Esophagus (tissue), 2 donors: Measurements from ENCODE around the gene AHNAK2. TPM values are rescaled to one million over a fixed set of nuclear protein-coding genes. Genes with fewer than 3 reads are reported as not detected.
"Not testable (repeated sequence)": the region's sequence is repeated elsewhere in the genome, so short reads cannot be mapped to it uniquely, and the experiment has no call there.

Experiments used
- H3K27ac ChIP-seq, 2 donors: one replicate each; pipeline ENCODE4 v1.5.1; 2013; ENCODE audit warnings: low read depth in 2 of 2, mild to moderate bottlenecking in 2 of 2, inconsistent platforms in 1 of 2, low read length in 1 of 2, moderate library complexity in 1 of 2
- H3K27me3 ChIP-seq, 2 donors: one replicate each; pipeline ENCODE4 v1.6.1; 2013; ENCODE audit warnings: low read length in 2 of 2, control low read depth in 1 of 2, mild to moderate bottlenecking in 1 of 2; ENCODE audit not compliant: insufficient read depth in 2 of 2, control insufficient read depth in 1 of 2
- H3K36me3 ChIP-seq, 2 donors: one replicate each; pipeline ENCODE4 v1.6.1; 2013; ENCODE audit warnings: low read length in 1 of 2; ENCODE audit not compliant: control insufficient read depth in 2 of 2, insufficient read depth in 2 of 2
- H3K4me1 ChIP-seq, 2 donors: one replicate each; pipeline ENCODE4 v1.6.1; 2013; ENCODE audit warnings: low read length in 1 of 2; ENCODE audit not compliant: control insufficient read depth in 2 of 2, insufficient read depth in 2 of 2
- H3K4me3 ChIP-seq, 2 donors: one replicate each; pipeline ENCODE4 v1.5.1; 2013; ENCODE audit warnings: low read length in 2 of 2, mild to moderate bottlenecking in 2 of 2, low read depth in 1 of 2, moderate library complexity in 1 of 2
- H3K9me3 ChIP-seq, 2 donors: one replicate each; pipeline ENCODE4 v1.6.1; 2013; ENCODE audit warnings: mild to moderate bottlenecking in 2 of 2, low read depth in 1 of 2, low read length in 1 of 2, moderate library complexity in 1 of 2; ENCODE audit not compliant: control insufficient read depth in 2 of 2, insufficient read depth in 1 of 2
- WGBS, 2 donors: extraction: QIAGEN DNeasy Blood & Tissue Kit; methylation state at CpG; one replicate each; pipeline ENCODE4 v1.1.7; 2013; 5-methylcytosine and 5-hydroxymethylcytosine counted together
- polyA plus RNA-seq, 2 donors: library from polyadenylated mRNA; stranded (reverse); fragments of 200-250 nt; gene quantifications; one replicate each; pipeline ENCODE4 v1.2.3, GENCODE V29; 2013
- donor health status: healthy with polysubstance abuse.
- donor health status: Bipolar disorder and iron deficiency.

The AHNAK2 gene
- polyA plus RNA-seq, 2 donors: 67.4 to 104 TPM

DNA sequence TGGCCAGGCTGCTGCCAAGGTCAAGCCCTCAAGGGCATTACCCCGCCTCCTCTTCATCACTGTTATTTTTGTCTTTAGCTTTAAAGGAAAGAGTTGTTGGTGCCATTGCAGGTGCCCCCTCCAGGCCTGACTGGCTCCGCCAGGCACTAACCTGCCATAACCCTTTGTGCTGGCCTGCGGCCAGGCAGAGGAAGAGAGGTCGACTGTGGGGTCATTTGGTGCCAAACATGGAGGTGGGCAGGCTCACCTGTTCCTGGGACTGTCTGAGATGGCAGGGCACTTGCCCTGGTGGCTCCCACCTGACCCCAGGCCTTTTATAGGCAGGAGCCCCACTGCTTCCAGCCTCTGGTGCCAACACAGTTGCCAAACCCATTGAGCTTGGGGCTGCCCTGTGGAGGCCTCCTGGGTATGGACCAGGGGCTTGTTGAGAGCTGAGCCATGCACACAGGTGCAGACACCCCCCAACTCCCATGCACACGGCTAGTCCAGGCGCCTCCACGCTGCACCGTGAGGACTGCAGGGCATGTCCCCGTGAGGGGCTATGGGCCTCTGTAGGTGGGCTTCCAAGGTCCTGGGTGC, 82.9 kb downstream of the AHNAK2 start:
- H3K4me1 ChIP-seq: peaks cover 0 to 2% of the 10 kb centered on the region in 2 donors
- H3K9me3 ChIP-seq: no peaks in the 10 kb centered on the region
- no peak overlapping the region for H3K4me3 ChIP-seq
- H3K27me3 ChIP-seq: no peaks in the 10 kb centered on the region
- H3K27ac ChIP-seq: no peak overlapping the region
- 59 to 67% methylated on average over 9 of the region's 9 CpGs for WGBS, 2 donors
- H3K36me3 ChIP-seq: peaks cover 0 to 19% of the 10 kb centered on the region in 2 donors

DNA sequence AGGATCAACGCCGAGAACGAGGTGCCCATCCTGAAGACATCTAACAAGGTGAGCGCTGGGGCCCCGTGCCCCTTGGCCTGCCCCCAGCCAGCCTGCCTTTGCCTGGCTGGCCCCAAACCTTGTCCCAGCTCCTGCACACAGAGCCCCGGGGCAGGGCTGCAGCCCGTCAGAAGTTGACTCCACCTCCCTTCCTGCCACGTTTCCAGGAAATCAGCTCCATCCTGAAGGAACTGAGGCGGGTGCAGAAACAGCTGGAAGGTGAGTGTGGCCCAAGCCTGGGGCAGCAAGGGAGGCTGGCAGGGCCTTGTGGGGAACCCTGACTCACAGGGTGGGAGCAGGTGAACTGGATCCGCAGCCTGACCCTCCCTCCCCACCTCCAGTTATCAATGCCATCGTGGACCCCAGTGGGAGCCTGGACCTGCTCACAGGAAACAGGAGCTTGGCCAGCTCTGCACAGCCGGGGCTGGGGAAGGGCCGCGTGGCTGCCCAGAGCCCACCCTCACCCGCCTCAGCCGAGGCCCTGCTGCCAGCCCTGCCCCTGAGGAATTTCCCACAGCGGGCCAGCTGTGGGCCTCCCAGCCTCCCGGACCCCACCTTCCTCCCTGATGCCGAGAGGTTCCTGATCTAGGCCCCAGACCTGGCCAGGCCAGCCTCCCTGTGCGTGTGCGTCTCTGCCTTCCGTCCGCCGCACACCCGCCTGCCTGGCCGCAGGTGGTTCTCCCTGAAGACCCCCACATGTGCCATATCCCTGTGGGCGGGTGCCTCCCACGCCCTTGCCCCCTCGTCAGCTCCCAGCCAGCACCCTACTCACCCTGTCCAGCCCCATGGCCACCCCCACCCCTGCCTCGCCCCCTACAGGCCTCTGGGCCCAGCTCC, 83.6 kb downstream of the AHNAK2 start:
- Histone ChIP-seq H3K4me3 (no peak overlapping the region), H3K36me3 (peaks cover 0 to 19% of the 10 kb centered on the region in 2 donors), H3K9me3 (no peaks in the 10 kb centered on the region), H3K4me1 (peaks cover 0 to 2% of the 10 kb centered on the region in 2 donors), H3K27me3 (no peaks in the 10 kb centered on the region), H3K27ac (no peak overlapping the region)
- WGBS, 2 donors: 71 to 73% methylated on average over 29 to 30 of the region's 30 CpGs

DNA sequence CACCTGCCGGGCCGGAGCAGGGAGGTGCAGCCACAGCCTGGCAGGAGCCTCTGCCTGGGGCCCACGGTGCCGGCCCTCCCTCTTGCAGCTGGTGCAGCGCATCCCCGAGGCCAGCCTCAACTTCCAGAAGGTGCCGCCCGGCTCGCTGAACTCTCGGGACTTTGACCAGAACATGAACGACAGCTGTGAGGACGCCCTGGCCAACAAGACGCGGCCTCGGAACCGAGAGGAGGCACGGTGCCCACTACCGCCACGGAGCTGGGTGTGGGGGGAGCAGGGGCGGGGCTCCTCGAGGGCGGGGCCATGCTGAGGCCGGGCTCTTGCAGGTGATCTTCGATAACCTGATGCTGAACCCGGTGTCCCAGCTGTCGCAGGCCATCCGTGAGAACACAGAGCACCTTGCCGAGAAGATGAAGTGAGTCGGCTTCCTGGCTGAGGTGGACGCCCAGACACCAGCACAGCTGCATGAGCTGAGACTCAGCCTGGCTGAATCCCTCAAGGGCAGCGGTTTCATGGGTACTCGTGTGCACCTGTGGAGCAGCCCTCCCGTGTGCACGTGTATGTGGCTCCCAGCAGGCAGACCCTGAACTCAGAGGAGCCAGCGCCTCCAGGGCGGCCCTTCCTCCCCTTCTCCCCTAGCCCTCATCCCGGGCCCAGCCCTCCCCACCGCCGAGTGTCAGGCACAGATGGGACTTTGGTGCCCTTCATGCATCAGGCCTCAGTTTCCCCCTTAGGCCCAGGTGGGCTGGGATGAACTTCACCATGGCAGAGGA, 84.6 kb downstream of the AHNAK2 start:
- Histone ChIP-seq H3K36me3 (peaks cover 0 to 27% of the 10 kb centered on the region in 2 donors), H3K27ac (no peak overlapping the region), H3K9me3 (no peaks in the 10 kb centered on the region), H3K4me3 (no peak overlapping the region), H3K27me3 (no peaks in the 10 kb centered on the region), H3K4me1 (peaks cover 0 to 2% of the 10 kb centered on the region in 2 donors)
- WGBS, 2 donors: 64 to 65% methylated on average over 39 of the region's 39 CpGs

DNA sequence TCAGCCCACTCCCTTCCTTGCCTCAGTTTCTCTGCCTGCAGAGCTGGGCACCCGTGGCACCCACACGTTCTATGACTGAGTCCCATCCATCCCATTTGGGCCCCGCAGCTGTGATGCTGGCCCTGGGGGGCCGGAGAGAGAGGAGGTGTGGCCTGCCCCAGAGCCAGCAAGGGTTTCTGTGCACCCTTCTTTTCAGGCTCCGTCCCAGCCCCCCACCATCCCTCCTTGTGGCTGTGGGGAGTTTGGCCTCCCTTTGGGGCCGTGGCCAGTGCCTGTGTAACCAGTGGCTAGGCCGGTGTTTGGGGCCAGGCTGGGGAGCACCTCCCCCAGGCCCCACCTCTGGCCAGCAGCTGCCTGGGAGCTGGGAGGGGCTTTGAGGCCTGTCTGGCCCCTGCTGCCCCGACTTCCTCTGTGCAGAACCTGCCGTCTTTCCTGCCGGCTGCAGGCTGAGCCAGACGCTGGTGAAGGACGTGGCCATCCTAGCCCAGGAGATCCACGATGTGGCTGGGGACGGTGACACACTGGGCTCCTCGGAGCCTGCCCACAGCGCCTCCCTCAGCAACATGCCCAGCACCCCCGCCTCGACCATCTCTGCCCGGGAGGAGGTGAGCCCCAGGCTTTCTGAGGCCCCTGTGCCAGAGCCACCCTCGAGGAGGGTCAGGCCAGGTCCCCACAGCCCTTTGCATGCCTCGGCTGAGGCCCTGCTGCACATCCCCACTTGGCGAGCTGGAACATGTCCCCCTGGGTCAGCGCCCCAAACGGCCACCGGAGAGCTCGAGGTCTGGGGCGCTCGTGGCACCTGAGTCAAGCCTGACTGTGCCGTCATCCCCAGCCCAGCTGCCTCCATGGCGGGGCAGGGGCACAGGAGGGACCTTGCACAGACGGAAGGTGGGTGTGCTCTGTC, 85.4 kb downstream of the AHNAK2 start:
- no peak overlapping the region for H3K4me3 ChIP-seq
- peaks cover 0 to 2% of the 10 kb centered on the region in 2 donors for H3K4me1 ChIP-seq
- H3K36me3 ChIP-seq: peaks cover 0 to 33% of the 10 kb centered on the region in 2 donors
- no peaks in the 10 kb centered on the region for H3K9me3 ChIP-seq
- no peak overlapping the region for H3K27ac ChIP-seq
- no peaks in the 10 kb centered on the region for H3K27me3 ChIP-seq
- WGBS, 2 donors: 70 to 71% methylated on average over 31 of the region's 31 CpGs

DNA sequence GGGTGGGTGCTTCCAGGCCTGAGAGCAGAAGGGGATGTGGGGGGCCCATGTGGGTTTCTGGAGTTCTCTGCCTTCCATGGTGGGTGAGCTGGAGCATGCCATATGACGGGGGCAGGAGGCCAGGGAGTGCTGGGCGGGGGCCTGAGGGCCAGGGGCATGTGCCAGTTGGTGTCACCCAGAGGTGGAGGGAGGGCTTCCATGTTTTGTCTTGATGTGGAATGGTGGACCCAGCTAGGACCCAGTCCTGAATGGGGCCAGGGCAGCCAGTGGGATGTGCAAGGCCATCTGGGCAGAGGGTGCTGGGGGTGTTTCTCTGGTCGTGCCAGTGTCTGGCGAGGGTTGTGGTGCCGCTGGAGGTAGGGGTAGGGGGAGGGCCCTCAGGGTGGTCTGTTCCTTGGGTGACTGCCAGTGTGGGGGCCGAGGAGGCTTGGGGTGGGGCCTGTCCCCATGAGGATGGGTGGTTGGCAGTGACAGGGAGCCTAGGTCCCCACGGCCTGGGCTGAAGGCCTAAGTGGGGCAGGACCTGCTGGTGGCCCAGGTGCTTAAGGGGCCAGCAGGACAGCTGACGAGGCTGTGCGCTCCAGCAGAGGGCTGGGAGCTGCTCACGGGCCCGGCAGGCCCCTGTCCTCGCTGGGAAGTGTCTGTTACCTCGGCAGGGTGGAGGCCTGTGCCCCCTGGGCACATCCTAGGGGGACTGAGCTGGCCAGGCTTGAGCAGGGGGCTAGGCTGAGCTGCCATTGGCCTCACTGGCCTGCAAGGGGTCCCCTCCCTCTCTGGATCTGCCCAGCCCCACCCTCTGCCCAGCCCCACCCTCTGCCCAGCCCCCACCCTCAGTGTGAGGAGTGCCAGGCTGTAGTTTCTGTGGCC, 86.3 kb downstream of the AHNAK2 start:
- Histone ChIP-seq H3K4me1 (peaks cover 0 to 2% of the 10 kb centered on the region in 2 donors), H3K36me3 (peaks cover 0 to 42% of the 10 kb centered on the region in 2 donors), H3K9me3 (no peaks in the 10 kb centered on the region), H3K27me3 (no peaks in the 10 kb centered on the region), H3K4me3 (no peak overlapping the region), H3K27ac (no peak overlapping the region)
- 72 to 75% methylated on average over 11 to 13 of the region's 13 CpGs for WGBS, 2 donors

DNA sequence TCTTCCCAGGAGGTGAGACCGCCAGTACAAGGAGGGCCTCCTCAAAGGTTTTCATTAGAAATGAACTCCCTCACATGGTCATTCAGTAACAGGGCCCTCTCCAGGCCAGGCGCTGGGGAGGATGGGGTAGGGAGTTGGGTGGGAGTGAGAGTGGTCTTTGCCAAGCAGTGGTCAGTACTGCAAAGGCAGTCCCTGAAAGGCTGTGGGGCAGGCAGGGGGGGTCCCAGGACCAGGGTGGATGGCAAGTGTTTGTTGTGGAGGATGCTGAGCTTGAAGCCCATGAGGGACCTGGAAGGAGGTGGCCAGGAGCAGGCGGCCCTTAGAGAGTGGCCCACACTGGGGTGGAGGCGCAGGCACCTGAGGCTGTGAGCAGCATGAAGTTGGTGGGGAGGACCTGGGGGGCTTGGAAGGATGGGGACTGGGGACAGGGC, 87.0 kb downstream of the AHNAK2 start:
- peaks cover 0 to 48% of the 10 kb centered on the region in 2 donors for H3K36me3 ChIP-seq
- H3K9me3 ChIP-seq: no peaks in the 10 kb centered on the region
- no peak overlapping the region for H3K4me3 ChIP-seq
- H3K27ac ChIP-seq: no peak overlapping the region
- 94 to 96% methylated on average over 4 of the region's 4 CpGs for WGBS, 2 donors
- peaks cover 0 to 2% of the 10 kb centered on the region in 2 donors for H3K4me1 ChIP-seq
- no peaks in the 10 kb centered on the region for H3K27me3 ChIP-seq

DNA sequence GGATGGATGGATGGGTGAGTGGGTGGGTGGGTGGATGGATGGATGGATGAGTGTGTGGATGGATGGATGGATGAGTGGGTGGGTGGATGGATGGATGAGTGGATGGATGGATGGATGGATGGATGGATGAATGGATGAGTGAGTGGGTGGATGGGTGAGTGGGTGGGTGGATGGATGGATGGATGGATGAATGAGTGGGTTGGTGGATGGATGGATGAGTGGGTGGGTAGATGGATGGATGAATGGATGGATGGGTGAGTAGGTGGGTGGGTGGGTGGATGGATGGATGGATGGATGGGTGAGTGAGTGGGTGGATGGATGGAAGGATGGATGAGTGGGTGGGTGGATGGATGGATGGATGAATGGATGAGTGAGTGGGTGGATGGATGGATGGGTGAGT, 87.9 kb downstream of the AHNAK2 start:
- H3K27ac ChIP-seq, H3K27me3 ChIP-seq, H3K4me1 ChIP-seq, H3K9me3 ChIP-seq, H3K4me3 ChIP-seq: not testable (repeated sequence)
- H3K36me3 ChIP-seq: peaks cover 0 to 54% of the 10 kb centered on the region in 2 donors

DNA sequence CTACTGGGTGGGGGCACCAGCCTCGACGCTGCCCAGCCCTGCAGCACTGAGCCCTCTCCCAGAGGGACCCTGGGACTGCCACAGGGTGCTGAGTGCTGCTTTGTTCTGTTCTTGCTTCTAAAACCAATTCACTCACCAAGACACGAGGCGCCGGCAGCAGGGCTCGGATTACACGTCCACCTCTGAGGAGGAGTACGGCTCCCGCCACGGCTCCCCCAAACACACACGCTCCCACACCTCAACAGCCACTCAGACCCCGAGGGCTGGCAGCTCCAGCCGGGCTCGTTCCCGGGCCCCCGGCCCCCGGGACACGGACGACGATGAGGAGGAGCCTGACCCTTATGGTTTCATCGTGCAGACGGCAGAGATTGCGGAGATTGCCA, 88.8 kb downstream of the AHNAK2 start:
- Histone ChIP-seq H3K36me3 (peaks cover 0 to 50% of the 10 kb centered on the region in 2 donors), H3K27ac (no peak overlapping the region), H3K4me3 (no peak overlapping the region), H3K27me3 (no peaks in the 10 kb centered on the region), H3K9me3 (no peaks in the 10 kb centered on the region), H3K4me1 (no peaks in the 10 kb centered on the region)
- WGBS, 2 donors: 94 to 95% methylated on average over 23 of the region's 23 CpGs
